OCI-M2 (cell line): ENCODE results near the gene ARL4C.

ENCODE experiments used
- DNase-seq: peaks from one replicate; lab custom pipeline; 2025; ENCODE audit not compliant: unreplicated experiment; lab: John Stamatoyannopoulos, UW

ARL4C gene

GRCh38 chr2:234447963-234448362 lies 48.9 kb downstream of the ARL4C start:
- no peak for DNase-seq

- DNase-seq: no peak
Observed at GRCh38 chr2:234447189-234447588, 49.7 kb downstream of the ARL4C start.

DNA sequence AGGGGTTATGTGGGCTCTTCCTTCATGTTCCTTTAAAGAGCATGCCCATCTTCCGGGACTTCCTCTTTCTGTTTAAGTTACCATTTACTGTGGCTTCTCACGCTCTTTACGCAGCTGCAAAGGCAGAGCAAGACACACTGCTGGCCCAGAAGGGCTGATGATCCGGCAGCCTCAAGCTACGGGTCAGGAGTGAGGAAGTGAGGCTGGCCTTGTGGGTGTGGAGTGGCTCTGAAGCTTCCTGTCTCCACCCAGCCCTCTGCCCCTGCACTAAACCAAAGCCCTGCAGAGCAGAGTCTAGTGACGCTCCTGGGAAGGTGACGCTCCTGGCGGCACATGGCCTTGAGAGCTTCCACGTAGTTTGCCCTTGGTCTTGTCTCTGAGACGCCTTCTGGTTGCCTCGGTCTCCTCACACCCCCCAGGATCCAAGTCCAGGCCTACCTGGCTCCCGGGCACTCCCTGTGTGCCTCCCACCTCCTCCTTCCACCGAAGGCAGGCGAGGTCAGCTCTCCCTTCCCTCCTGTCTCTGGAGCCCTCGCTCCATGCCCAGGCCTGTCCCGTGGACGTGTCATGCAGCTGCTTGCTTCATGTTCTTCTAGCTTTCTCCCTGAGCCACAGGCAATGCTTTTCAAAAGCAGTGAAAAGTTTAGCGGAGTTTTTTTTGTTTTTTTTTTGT lies 50.3 kb downstream of the ARL4C start:
- no peak for DNase-seq

DNA sequence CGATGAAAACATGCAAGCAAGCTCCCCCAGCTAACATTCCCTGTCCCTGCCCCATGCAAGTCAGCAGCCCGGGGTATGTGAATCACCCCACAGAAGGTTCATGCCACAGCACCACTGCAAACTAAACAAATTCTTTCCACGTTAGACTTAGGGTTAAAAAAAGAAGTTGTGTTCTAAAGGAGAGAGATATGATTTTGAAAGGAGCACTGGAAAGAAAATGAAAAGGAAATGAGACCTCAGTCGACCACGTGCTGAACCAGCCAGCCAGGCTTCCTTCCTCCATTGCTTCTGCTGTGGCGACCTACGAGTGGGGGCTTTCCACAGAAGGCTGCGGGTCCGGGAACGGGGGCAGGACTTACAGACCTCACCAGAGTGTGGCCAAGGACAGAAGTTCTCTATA lies 52.0 kb downstream of the ARL4C start:
- DNase-seq: no peak

- DNase-seq: no peak
Observed at GRCh38 chr2:234444242-234444730, 52.6 kb downstream of the ARL4C start.
